HepG2 (cell line): Measurements from ENCODE around the gene MOGAT3. TPM values are rescaled to one million over a fixed set of nuclear protein-coding genes. Genes with fewer than 3 reads are reported as not detected.

ENCODE experiments used
- ASH2L ChIP-seq: fragments of 300-600, 200-600 bp; sonication (generic); IDR thresholded peaks from 2 replicates; pipeline ENCODE4 v1.7.0; 2017; ENCODE audit warnings: low read depth, mild to moderate bottlenecking, moderate library complexity, mixed read lengths, low read length; ENCODE audit not compliant: insufficient read length
- BRD4 ChIP-seq: sonication (generic); formaldehyde crosslinking; IDR thresholded peaks from 2 replicates; pipeline ENCODE4 v1.4.0; 2020; ENCODE audit warnings: missing genetic modification reagents
- HMG20B ChIP-seq: conservative IDR thresholded peaks from 2 replicates; pipeline ENCODE4 v1.6.1; 2016; ENCODE audit warnings: missing genetic modification reagents, missing compliant biosample characterization
- MEIS2 ChIP-seq: sonication (generic); formaldehyde crosslinking; IDR thresholded peaks from 2 replicates; pipeline ENCODE4 v1.9.0; 2021; ENCODE audit warnings: mild to moderate bottlenecking, missing genetic modification reagents
- RAD21 ChIP-seq: fragments of 450-650 bp; formaldehyde crosslinking; IDR thresholded peaks from 2 replicates; pipeline ENCODE4 v1.5.0; 2020; ENCODE audit warnings: mild to moderate bottlenecking
- RARA ChIP-seq: IDR thresholded peaks from 2 replicates; pipeline ENCODE4 v1.6.1; 2016; ENCODE audit warnings: missing genetic modification reagents, missing compliant biosample characterization
- SKI ChIP-seq: fragments of 450-650 bp; IDR thresholded peaks from one replicate; pipeline ENCODE4 v1.6.1; 2018; ENCODE audit warnings: mild to moderate bottlenecking; ENCODE audit not compliant: partially characterized antibody
- SMAD1 ChIP-seq: sonication (generic); formaldehyde crosslinking; IDR thresholded peaks from 2 replicates; pipeline ENCODE4 v1.4.0; 2020; ENCODE audit warnings: missing genetic modification reagents, low read depth, mild to moderate bottlenecking, borderline replicate concordance
- ZNF205 ChIP-seq: IDR thresholded peaks from 2 replicates; pipeline ENCODE4 v1.6.1; 2018; ENCODE audit warnings: missing biosample characterization, missing genetic modification reagents
- ZNF264 ChIP-seq: sonication (generic); formaldehyde crosslinking; IDR thresholded peaks from 2 replicates; pipeline ENCODE4 v1.4.0; 2020; ENCODE audit warnings: missing genetic modification reagents
- ZNF3 ChIP-seq: IDR thresholded peaks from 2 replicates; pipeline ENCODE4 v1.7.0; 2017; ENCODE audit warnings: inconsistent platforms
- ZNF605 ChIP-seq: sonication (generic); formaldehyde crosslinking; IDR thresholded peaks from 2 replicates; pipeline ENCODE4 v1.8.0; 2022; ENCODE audit warnings: mild to moderate bottlenecking, missing genetic modification reagents
- ZNF7 ChIP-seq: IDR thresholded peaks from 2 replicates; pipeline ENCODE4 v1.6.1; 2016; ENCODE audit warnings: missing biosample characterization, missing genetic modification reagents
- polyA plus RNA-seq, 8 experiments: library from polyadenylated mRNA; depleted of rRNA in 3 of 8; stranded (reverse) in 7 of 8; unstranded in 1 of 8; fragments of >200 nt; fragmentation: Illumina TruSeq in 4 of 8; extraction: Trizol in 4 of 8; gene quantifications; 2 replicates each; pipeline versions ENCODE4 v1.2.1 to v1.2.3, GENCODE V29; 2011 to 2016; ENCODE audit warnings: low read depth in 4 of 8, missing spikeins in 1 of 8, mixed read lengths in 1 of 8; ENCODE audit not compliant: insufficient read depth in 1 of 8
- total RNA-seq, 5 experiments: library from RNA; depleted of rRNA; stranded (reverse); fragments of >200 nt; fragmentation: Illumina TruSeq; extraction: Trizol; gene quantifications; 2 replicates each; pipeline ENCODE4 v1.2.3, GENCODE V29; 2016; ENCODE audit warnings: low read depth in 1 of 5
- TF ChIP-seq, protein P1 (sequence below): sonication (generic); formaldehyde crosslinking; conservative IDR thresholded peaks from 2 replicates; pipeline ENCODE4 v1.4.0; 2020; ENCODE audit warnings: missing genetic modification reagents
- TF ChIP-seq, protein P2 (sequence below): sonication (generic); formaldehyde crosslinking; IDR thresholded peaks from 2 replicates; pipeline ENCODE4 v1.8.1; 2023; ENCODE audit warnings: mild to moderate bottlenecking, missing genetic modification reagents
- TF ChIP-seq, protein P3 (sequence below): sonication (generic); formaldehyde crosslinking; IDR thresholded peaks from 2 replicates; pipeline ENCODE4 v1.4.0; 2020; ENCODE audit warnings: mild to moderate bottlenecking, missing genetic modification reagents, borderline replicate concordance
- TF ChIP-seq, protein P4 (sequence below): sonication (generic); formaldehyde crosslinking; IDR thresholded peaks from 2 replicates; pipeline ENCODE4 v1.8.0; 2022; ENCODE audit warnings: mild to moderate bottlenecking, missing genetic modification reagents, borderline replicate concordance
- TF ChIP-seq, protein P5 (sequence below): sonication (generic); formaldehyde crosslinking; IDR thresholded peaks from 2 replicates; pipeline ENCODE4 v1.9.0; 2021; ENCODE audit warnings: missing genetic modification reagents, mild to moderate bottlenecking, borderline replicate concordance

The MOGAT3 gene
- total and polyA plus RNA-seq, 2 of the 13 experiments (the other 11 are each of a cell fraction or from before 2014, with no cell fraction given): 22.5 to 30.5 TPM

DNA sequence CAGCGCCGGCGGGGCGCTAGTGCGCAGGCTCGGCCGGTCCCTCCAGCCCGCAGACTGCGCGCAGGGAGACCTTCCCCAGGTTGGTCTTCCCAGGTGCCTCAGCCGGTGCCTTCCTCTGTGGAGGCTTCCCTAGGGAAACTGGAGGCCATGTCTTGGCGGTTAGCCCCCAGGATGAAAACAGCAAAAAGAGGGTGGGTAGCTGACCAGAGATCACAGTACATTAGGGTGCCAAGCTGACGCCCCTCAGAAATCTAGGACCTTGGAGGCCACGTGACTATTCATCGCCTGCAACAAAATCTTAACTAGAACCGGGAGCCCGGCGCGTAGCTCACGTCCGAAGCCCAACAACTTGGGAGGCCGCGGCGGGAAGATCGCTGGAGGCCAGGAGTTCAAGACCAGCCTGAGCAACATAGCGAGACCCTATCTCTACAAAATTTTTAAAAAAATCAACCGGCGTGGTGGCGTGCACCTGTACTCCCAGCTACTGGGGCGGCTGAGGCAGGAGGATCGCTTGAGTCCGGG, 44.4 kb upstream of the MOGAT3 start (continued):
- TF ChIP-seq, protein P1, sequence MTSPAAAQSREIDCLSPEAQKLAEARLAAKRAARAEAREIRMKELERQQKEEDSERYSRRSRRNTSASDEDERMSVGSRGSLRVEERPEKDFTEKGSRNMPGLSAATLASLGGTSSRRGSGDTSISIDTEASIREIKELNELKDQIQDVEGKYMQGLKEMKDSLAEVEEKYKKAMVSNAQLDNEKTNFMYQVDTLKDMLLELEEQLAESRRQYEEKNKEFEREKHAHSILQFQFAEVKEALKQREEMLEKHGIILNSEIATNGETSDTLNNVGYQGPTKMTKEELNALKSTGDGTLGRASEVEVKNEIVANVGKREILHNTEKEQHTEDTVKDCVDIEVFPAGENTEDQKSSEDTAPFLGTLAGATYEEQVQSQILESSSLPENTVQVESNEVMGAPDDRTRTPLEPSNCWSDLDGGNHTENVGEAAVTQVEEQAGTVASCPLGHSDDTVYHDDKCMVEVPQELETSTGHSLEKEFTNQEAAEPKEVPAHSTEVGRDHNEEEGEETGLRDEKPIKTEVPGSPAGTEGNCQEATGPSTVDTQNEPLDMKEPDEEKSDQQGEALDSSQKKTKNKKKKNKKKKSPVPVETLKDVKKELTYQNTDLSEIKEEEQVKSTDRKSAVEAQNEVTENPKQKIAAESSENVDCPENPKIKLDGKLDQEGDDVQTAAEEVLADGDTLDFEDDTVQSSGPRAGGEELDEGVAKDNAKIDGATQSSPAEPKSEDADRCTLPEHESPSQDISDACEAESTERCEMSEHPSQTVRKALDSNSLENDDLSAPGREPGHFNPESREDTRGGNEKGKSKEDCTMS (CRISPR knock-in tag): no peak
- TF ChIP-seq ASH2L: no peak
- TF ChIP-seq, protein P2, sequence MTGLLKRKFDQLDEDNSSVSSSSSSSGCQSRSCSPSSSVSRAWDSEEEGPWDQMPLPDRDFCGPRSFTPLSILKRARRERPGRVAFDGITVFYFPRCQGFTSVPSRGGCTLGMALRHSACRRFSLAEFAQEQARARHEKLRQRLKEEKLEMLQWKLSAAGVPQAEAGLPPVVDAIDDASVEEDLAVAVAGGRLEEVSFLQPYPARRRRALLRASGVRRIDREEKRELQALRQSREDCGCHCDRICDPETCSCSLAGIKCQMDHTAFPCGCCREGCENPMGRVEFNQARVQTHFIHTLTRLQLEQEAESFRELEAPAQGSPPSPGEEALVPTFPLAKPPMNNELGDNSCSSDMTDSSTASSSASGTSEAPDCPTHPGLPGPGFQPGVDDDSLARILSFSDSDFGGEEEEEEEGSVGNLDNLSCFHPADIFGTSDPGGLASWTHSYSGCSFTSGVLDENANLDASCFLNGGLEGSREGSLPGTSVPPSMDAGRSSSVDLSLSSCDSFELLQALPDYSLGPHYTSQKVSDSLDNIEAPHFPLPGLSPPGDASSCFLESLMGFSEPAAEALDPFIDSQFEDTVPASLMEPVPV: no peak
- no peak for TF ChIP-seq RARA (CRISPR knock-in tag)
- TF ChIP-seq, protein P3, sequence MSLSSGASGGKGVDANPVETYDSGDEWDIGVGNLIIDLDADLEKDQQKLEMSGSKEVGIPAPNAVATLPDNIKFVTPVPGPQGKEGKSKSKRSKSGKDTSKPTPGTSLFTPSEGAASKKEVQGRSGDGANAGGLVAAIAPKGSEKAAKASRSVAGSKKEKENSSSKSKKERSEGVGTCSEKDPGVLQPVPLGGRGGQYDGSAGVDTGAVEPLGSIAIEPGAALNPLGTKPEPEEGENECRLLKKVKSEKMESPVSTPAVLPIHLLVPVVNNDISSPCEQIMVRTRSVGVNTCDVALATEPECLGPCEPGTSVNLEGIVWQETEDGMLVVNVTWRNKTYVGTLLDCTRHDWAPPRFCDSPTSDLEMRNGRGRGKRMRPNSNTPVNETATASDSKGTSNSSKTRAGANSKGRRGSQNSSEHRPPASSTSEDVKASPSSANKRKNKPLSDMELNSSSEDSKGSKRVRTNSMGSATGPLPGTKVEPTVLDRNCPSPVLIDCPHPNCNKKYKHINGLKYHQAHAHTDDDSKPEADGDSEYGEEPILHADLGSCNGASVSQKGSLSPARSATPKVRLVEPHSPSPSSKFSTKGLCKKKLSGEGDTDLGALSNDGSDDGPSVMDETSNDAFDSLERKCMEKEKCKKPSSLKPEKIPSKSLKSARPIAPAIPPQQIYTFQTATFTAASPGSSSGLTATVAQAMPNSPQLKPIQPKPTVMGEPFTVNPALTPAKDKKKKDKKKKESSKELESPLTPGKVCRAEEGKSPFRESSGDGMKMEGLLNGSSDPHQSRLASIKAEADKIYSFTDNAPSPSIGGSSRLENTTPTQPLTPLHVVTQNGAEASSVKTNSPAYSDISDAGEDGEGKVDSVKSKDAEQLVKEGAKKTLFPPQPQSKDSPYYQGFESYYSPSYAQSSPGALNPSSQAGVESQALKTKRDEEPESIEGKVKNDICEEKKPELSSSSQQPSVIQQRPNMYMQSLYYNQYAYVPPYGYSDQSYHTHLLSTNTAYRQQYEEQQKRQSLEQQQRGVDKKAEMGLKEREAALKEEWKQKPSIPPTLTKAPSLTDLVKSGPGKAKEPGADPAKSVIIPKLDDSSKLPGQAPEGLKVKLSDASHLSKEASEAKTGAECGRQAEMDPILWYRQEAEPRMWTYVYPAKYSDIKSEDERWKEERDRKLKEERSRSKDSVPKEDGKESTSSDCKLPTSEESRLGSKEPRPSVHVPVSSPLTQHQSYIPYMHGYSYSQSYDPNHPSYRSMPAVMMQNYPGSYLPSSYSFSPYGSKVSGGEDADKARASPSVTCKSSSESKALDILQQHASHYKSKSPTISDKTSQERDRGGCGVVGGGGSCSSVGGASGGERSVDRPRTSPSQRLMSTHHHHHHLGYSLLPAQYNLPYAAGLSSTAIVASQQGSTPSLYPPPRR (CRISPR knock-in tag): no peak
- TF ChIP-seq, protein P4, sequence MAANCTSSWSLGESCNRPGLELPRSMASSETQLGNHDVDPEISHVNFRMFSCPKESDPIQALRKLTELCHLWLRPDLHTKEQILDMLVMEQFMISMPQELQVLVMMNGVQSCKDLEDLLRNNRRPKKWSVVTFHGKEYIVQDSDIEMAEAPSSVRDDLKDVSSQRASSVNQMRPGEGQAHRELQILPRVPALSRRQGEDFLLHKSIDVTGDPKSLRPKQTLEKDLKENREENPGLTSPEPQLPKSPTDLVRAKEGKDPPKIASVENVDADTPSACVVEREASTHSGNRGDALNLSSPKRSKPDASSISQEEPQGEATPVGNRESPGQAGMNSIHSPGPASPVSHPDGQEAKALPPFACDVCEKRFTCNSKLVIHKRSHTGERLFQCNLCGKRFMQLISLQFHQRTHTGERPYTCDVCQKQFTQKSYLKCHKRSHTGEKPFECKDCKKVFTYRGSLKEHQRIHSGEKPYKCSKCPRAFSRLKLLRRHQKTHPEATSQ: no peak
- TF ChIP-seq HMG20B (CRISPR knock-in tag): no peak
- TF ChIP-seq BRD4 (CRISPR knock-in tag): no peak
- no peak for TF ChIP-seq ZNF264 (CRISPR knock-in tag)
- no peak; the same call in 1 of the 2 replicates for TF ChIP-seq MEIS2 (CRISPR knock-in tag)
- TF ChIP-seq ZNF605 (CRISPR knock-in tag): no peak
- no peak for TF ChIP-seq ZNF7
- no peak for TF ChIP-seq SKI
- TF ChIP-seq ZNF205 (CRISPR knock-in tag): no peak
- no peak for TF ChIP-seq RAD21 (CRISPR knock-in tag)
- peak; percentile 88; the same call in 1 of the 2 replicates for TF ChIP-seq SMAD1 (CRISPR knock-in tag)
- no peak for TF ChIP-seq ZNF3 (CRISPR knock-in tag)
- TF ChIP-seq, protein P5, sequence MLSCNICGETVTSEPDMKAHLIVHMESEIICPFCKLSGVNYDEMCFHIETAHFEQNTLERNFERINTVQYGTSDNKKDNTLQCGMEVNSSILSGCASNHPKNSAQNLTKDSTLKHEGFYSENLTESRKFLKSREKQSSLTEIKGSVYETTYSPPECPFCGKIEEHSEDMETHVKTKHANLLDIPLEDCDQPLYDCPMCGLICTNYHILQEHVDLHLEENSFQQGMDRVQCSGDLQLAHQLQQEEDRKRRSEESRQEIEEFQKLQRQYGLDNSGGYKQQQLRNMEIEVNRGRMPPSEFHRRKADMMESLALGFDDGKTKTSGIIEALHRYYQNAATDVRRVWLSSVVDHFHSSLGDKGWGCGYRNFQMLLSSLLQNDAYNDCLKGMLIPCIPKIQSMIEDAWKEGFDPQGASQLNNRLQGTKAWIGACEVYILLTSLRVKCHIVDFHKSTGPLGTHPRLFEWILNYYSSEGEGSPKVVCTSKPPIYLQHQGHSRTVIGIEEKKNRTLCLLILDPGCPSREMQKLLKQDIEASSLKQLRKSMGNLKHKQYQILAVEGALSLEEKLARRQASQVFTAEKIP (CRISPR knock-in tag): no peak
